Measurements from ENCODE around the gene ANKS1B. TPM values are rescaled to one million over a fixed set of nuclear protein-coding genes. Genes with fewer than 3 reads are reported as not detected.

Gene ANKS1B
- total RNA-seq, 4 donors from 2014 or later: 4.9 to 15.4 (median 9.4) TPM

- WGBS: 77% methylated on average over 3 of the region's 3 CpGs
- Histone ChIP-seq H3K27me3 (no peaks in the 10 kb centered on the region), H3K4me1 (no peaks in the 10 kb centered on the region), H3K4me3 (no peak overlapping the region), H3K9me3 (no peaks in the 10 kb centered on the region), H3K36me3 (no peaks in the 10 kb centered on the region), H3K27ac (no peak overlapping the region)
- no peak for TF ChIP-seq EP300 (IDR thresholded peaks at IDR 0.05)
- TF ChIP-seq POLR2A (IDR thresholded peaks at IDR 0.05): no peak
- TF ChIP-seq CTCF (IDR thresholded peaks at IDR 0.05): no peak
- no peak for TF ChIP-seq POLR2AphosphoS5 (IDR thresholded peaks at IDR 0.05)
- DNase-seq (ENCODE audit: low spot score in 2 of 2): no peak
Measured at GRCh38 chr12:99389751-99390150, 595.0 kb downstream of the ANKS1B start.

DNA sequence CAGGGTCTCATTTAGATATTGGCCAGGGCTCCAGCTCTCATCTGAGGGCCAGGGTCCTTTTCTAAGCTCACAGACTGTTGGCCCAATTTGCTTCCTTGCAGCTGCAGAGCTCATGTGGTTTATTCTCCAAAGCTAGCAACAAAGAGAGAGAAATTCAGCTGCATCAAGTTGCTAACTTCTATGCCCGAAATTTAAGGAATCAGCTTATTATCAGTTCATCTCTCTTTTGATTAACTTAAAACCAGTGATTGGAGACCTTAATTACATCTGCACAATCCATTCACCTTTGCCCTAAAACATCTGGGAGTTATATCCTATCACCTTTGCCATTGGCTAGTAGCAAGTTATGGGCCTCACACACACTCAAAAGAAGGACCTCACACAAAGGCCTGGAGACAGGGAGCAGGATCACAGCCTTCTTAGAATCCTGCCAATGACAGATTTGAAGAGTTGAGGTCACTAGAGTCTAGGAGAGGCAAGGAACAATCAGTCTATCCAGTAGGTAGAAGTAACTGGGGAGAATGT, 596.0 kb downstream of the ANKS1B start:
- Histone ChIP-seq H3K27me3 (no peaks in the 10 kb centered on the region), H3K4me3 (no peak overlapping the region), H3K4me1 (no peaks in the 10 kb centered on the region), H3K9me3 (no peaks in the 10 kb centered on the region), H3K27ac (no peak overlapping the region), H3K36me3 (no peaks in the 10 kb centered on the region)
- no peak for DNase-seq (ENCODE audit: low spot score in 2 of 2)
- WGBS: 23% methylated on average over 1 of the region's 1 CpG
- no peak for TF ChIP-seq POLR2AphosphoS5 (IDR thresholded peaks at IDR 0.05)

DNA sequence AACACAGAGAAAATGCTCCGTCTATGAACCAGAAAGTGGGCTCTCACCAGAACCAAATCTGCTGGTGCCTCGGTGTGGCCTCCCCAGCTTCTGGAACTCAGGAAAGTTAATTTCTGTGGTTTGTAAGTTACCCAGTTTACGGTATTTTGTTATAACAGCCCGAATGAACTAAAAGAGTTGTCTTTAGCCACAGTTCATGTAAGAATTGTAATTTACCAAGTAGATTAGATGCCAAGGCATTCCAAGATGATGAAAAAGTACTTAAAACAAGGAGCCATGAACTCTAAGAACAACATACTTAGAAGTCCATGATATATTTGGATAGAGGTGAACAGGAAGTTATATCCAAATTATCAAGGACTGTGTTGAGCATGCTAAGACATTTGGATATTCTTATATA, 597.1 kb downstream of the ANKS1B start:
- Histone ChIP-seq H3K27ac (no peak overlapping the region), H3K36me3 (no peaks in the 10 kb centered on the region), H3K4me1 (no peaks in the 10 kb centered on the region), H3K9me3 (no peaks in the 10 kb centered on the region), H3K27me3 (no peaks in the 10 kb centered on the region), H3K4me3 (no peak overlapping the region)
- 73% methylated on average over 4 of the region's 4 CpGs for WGBS
- DNase-seq (ENCODE audit: low spot score in 2 of 2): no peak
- TF ChIP-seq POLR2A (IDR thresholded peaks at IDR 0.05): no peak

- no peaks in the 10 kb centered on the region for H3K9me3 ChIP-seq
- 38% methylated on average over 2 of the region's 2 CpGs for WGBS
- H3K4me1 ChIP-seq: no peaks in the 10 kb centered on the region
- H3K27me3 ChIP-seq: no peaks in the 10 kb centered on the region
- TF ChIP-seq POLR2AphosphoS5 (IDR thresholded peaks at IDR 0.05): no peak
- no peak for TF ChIP-seq CTCF (IDR thresholded peaks at IDR 0.05)
- no peak for TF ChIP-seq EP300 (IDR thresholded peaks at IDR 0.05)
- no peak for TF ChIP-seq POLR2A (IDR thresholded peaks at IDR 0.05)
- H3K4me3 ChIP-seq: no peak overlapping the region
- H3K27ac ChIP-seq: no peak overlapping the region
- no peaks in the 10 kb centered on the region for H3K36me3 ChIP-seq
- no peak for DNase-seq (ENCODE audit: low spot score in 2 of 2)
Measured at GRCh38 chr12:99386907-99387306, 597.8 kb downstream of the ANKS1B start.

DNA sequence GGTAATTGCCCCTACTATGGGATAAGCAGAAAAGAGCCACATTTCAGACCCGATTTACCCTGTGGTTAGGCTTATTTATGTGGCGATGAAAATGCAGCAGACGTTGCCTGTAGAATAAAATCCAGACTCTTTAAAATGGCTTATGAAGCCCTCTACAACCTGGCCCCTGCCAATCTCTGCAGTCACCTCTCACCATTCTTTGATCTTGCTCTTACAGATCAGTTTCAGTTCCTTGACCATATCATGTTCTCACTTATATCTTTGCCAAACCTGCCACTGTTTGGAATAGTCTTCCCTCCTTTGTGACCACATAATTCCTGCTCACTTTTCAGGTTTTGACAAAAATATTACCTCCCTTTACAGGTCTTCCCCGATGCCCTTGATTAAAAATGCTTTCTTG, 601.5 kb downstream of the ANKS1B start:
- WGBS: 90% methylated on average over 4 of the region's 4 CpGs
- Histone ChIP-seq H3K4me1 (no peaks in the 10 kb centered on the region), H3K27me3 (no peaks in the 10 kb centered on the region), H3K27ac (no peak overlapping the region), H3K9me3 (no peaks in the 10 kb centered on the region), H3K36me3 (no peaks in the 10 kb centered on the region), H3K4me3 (no peak overlapping the region)
- DNase-seq (ENCODE audit: low spot score in 2 of 2): no peak
- TF ChIP-seq CTCF (IDR thresholded peaks at IDR 0.05) (no peak), POLR2A (IDR thresholded peaks at IDR 0.05) (no peak), EP300 (IDR thresholded peaks at IDR 0.05) (no peak), POLR2AphosphoS5 (IDR thresholded peaks at IDR 0.05) (no peak)

DNA sequence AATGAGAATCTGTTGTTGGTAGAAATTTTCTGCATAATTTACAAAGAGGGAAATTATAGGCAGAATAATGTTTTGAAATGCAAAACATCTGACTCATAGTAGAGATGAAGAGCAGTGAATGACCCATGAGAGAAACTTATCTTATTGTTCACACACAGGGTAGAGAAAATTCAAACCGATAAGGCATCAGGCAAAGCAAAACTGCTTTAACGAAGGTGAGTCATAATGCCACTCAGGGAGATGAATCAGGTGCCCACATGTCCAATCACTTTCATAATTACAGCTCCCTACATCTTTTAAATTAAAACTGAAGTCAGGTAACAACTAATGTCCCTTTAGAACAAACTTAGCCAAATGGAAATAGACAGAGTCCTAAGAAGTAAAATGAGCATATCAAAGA, 602.7 kb downstream of the ANKS1B start:
- H3K27me3 ChIP-seq: no peaks in the 10 kb centered on the region
- WGBS: 74% methylated on average over 2 of the region's 2 CpGs
- no peak overlapping the region for H3K4me3 ChIP-seq
- no peaks in the 10 kb centered on the region for H3K36me3 ChIP-seq
- no peak for TF ChIP-seq POLR2AphosphoS5 (IDR thresholded peaks at IDR 0.05)
- TF ChIP-seq CTCF (IDR thresholded peaks at IDR 0.05): no peak
- TF ChIP-seq POLR2A (IDR thresholded peaks at IDR 0.05): no peak
- no peak for TF ChIP-seq EP300 (IDR thresholded peaks at IDR 0.05)
- H3K4me1 ChIP-seq: no peaks in the 10 kb centered on the region
- H3K9me3 ChIP-seq: no peaks in the 10 kb centered on the region
- no peak overlapping the region for H3K27ac ChIP-seq
- DNase-seq (ENCODE audit: low spot score in 2 of 2): no peak

Data from suprapubic skin (tissue), 4 donors.